Liver (tissue), 9 donors: Measurements from ENCODE around the gene KMT5B. TPM values are rescaled to one million over a fixed set of nuclear protein-coding genes. Genes with fewer than 3 reads are reported as not detected.

ENCODE experiments used
- DNase-seq: peaks from one replicate; pipeline ENCODE4 v3.0.0-alpha.2; 2017; ENCODE audit warnings: low spot score
- H3K27ac ChIP-seq, 2 donors: one replicate each; pipeline ENCODE4 v1.7.0; 2013; ENCODE audit warnings: inconsistent platforms in 2 of 2, low read length in 2 of 2, control low read depth in 1 of 2, low read depth in 1 of 2, mild to moderate bottlenecking in 1 of 2
- H3K27me3 ChIP-seq, 4 donors: one replicate each; pipeline versions ENCODE4 v1.6.1 to v1.7.0; 2013; ENCODE audit warnings: low read length in 3 of 4, inconsistent platforms in 1 of 4, mild to moderate bottlenecking in 1 of 4, moderate library complexity in 1 of 4; ENCODE audit not compliant: control insufficient read depth in 4 of 4, insufficient read depth in 4 of 4
- H3K36me3 ChIP-seq, 4 donors: one replicate each; pipeline versions ENCODE4 v1.6.1 to v1.7.0; 2013; ENCODE audit warnings: low read length in 3 of 4, mild to moderate bottlenecking in 3 of 4, low read depth in 1 of 4, moderate library complexity in 1 of 4; ENCODE audit not compliant: control insufficient read depth in 4 of 4, insufficient read depth in 3 of 4
- H3K4me1 ChIP-seq, 4 donors: one replicate each; pipeline versions ENCODE4 v1.6.1 to v1.7.0; 2013; ENCODE audit warnings: low read length in 3 of 4, mild to moderate bottlenecking in 3 of 4, moderate library complexity in 1 of 4; ENCODE audit not compliant: control insufficient read depth in 4 of 4, insufficient read depth in 4 of 4
- H3K4me3 ChIP-seq, 3 donors: one replicate each; pipeline versions ENCODE4 v1.6.1 to v1.7.0; 2013; ENCODE audit warnings: low read length in 3 of 3, control low read depth in 1 of 3, low read depth in 1 of 3, mild to moderate bottlenecking in 1 of 3
- H3K9ac ChIP-seq, 2 donors: one replicate each; pipeline ENCODE4 v1.7.0; 2013; ENCODE audit warnings: low read length in 2 of 2, mild to moderate bottlenecking in 2 of 2, moderate library complexity in 2 of 2, control low read depth in 1 of 2, low read depth in 1 of 2
- H3K9me3 ChIP-seq, 4 donors: one replicate each; pipeline versions ENCODE4 v1.6.1 to v1.7.0; 2013; ENCODE audit warnings: low read length in 3 of 4; ENCODE audit not compliant: control insufficient read depth in 4 of 4
- ATF3 ChIP-seq: IDR thresholded peaks from 2 replicates; pipeline ENCODE4 v1.6.1; 2016; ENCODE audit warnings: antibody characterized with exemption
- FOXA1 ChIP-seq: IDR thresholded peaks from 2 replicates; pipeline ENCODE4 v1.6.1; 2016; ENCODE audit warnings: antibody characterized with exemption
- FOXA2 ChIP-seq: IDR thresholded peaks from 2 replicates; pipeline ENCODE4 v1.6.1; 2016; ENCODE audit warnings: antibody characterized with exemption
- GABPA ChIP-seq, 2 donors: IDR thresholded peaks in 1 of 2; conservative IDR thresholded peaks in 1 of 2; 2 replicates each; pipeline ENCODE4 v1.6.1; 2016; ENCODE audit warnings: antibody characterized with exemption in 2 of 2, mild to moderate bottlenecking in 1 of 2, moderate library complexity in 1 of 2
- JUND ChIP-seq, 2 donors: IDR thresholded peaks; 2 replicates each; pipeline ENCODE4 v1.6.1; 2016; ENCODE audit warnings: antibody characterized with exemption in 2 of 2
- NR2F2 ChIP-seq: IDR thresholded peaks from 2 replicates; pipeline ENCODE4 v1.6.1; 2016; ENCODE audit warnings: antibody characterized with exemption
- REST ChIP-seq: IDR thresholded peaks from 2 replicates; pipeline ENCODE4 v1.6.1; 2016; ENCODE audit warnings: antibody characterized with exemption, mild to moderate bottlenecking
- RXRA ChIP-seq, 2 donors: IDR thresholded peaks; 2 replicates each; pipeline ENCODE4 v1.6.1; 2017 to 2018; ENCODE audit warnings: antibody characterized with exemption in 2 of 2, mild to moderate bottlenecking in 1 of 2
- SP1 ChIP-seq: IDR thresholded peaks from 2 replicates; pipeline ENCODE4 v1.6.1; 2018; ENCODE audit warnings: antibody characterized with exemption, mild to moderate bottlenecking
- TAF1 ChIP-seq: conservative IDR thresholded peaks from 2 replicates; pipeline ENCODE4 v1.6.1; 2016; ENCODE audit warnings: antibody characterized with exemption, mild to moderate bottlenecking
- YY1 ChIP-seq: IDR thresholded peaks from 2 replicates; pipeline ENCODE4 v1.6.1; 2016; ENCODE audit warnings: antibody characterized with exemption, mild to moderate bottlenecking
- WGBS: extraction: QIAGEN DNeasy Blood & Tissue Kit; methylation state at CpG from one replicate; pipeline ENCODE4 v1.1.7; 2013; 5-methylcytosine and 5-hydroxymethylcytosine counted together
- polyA plus RNA-seq, 2 donors: library from polyadenylated mRNA; stranded (reverse) in 1 of 2; unstranded in 1 of 2; fragments of 200-250 nt in 1 of 2; fragments of >200 nt in 1 of 2; fragmentation: Nextera tagmentation in 1 of 2; extraction: Ambion mirVana in 1 of 2; gene quantifications; one replicate each; pipeline versions ENCODE4 v1.2.1 to v1.2.3, GENCODE V29; 2013 to 2015
- total RNA-seq, 2 donors: library from RNA; depleted of rRNA; stranded (reverse); fragments of >200 nt; gene quantifications; one replicate each; pipeline ENCODE4 v1.2.3, GENCODE V29; 2014
- TF ChIP-seq, protein P1 (sequence below): IDR thresholded peaks from 2 replicates; pipeline ENCODE4 v1.6.1; 2016; ENCODE audit warnings: antibody characterized with exemption
- TF ChIP-seq, protein P2 (sequence below): fragments of 150-350 bp; IDR thresholded peaks from 2 replicates; pipeline ENCODE4 v1.5.1; 2017; ENCODE audit warnings: improper control_type of control experiment, low read depth, low read length; ENCODE audit not compliant: missing input control
- donor health status: healthy.
- donor health status: healthy.
- donor health status: healthy.
- donor health status: healthy.
- donor health status: healthy.

Gene KMT5B
- total and polyA plus RNA-seq, 4 donors, result 8.7 to 33.8 (median 14.8) TPM

GRCh38 chr11:68261006-68261405 is 47.9 kb upstream of the KMT5B start:
- WGBS, result 90% methylated on average over 15 of the region's 15 CpGs
- TF ChIP-seq, protein P1, sequence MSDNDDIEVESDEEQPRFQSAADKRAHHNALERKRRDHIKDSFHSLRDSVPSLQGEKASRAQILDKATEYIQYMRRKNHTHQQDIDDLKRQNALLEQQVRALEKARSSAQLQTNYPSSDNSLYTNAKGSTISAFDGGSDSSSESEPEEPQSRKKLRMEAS, result no peak
- TF ChIP-seq, protein P2, sequence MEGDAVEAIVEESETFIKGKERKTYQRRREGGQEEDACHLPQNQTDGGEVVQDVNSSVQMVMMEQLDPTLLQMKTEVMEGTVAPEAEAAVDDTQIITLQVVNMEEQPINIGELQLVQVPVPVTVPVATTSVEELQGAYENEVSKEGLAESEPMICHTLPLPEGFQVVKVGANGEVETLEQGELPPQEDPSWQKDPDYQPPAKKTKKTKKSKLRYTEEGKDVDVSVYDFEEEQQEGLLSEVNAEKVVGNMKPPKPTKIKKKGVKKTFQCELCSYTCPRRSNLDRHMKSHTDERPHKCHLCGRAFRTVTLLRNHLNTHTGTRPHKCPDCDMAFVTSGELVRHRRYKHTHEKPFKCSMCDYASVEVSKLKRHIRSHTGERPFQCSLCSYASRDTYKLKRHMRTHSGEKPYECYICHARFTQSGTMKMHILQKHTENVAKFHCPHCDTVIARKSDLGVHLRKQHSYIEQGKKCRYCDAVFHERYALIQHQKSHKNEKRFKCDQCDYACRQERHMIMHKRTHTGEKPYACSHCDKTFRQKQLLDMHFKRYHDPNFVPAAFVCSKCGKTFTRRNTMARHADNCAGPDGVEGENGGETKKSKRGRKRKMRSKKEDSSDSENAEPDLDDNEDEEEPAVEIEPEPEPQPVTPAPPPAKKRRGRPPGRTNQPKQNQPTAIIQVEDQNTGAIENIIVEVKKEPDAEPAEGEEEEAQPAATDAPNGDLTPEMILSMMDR, result no peak
- TF ChIP-seq NR2F2, result no peak
- TF ChIP-seq FOXA2, result no peak
- no peak for TF ChIP-seq SP1
- no peak for TF ChIP-seq JUND (IDR thresholded peaks at IDR 0.05)
- no peak for TF ChIP-seq ATF3
- no peak for TF ChIP-seq YY1
- TF ChIP-seq RXRA (IDR thresholded peaks at IDR 0.05), result no peak
- Histone ChIP-seq H3K4me1 (peaks cover 3 to 11% (median 6%) of the 10 kb centered on the region in 4 donors), H3K9me3 (no peaks in the 10 kb centered on the region), H3K9ac (no peak overlapping the region), H3K36me3 (peaks cover 11 to 49% (median 36%) of the 10 kb centered on the region in 4 donors), H3K27ac (no peak overlapping the region), H3K27me3 (no peaks in the 10 kb centered on the region), H3K4me3 (no peak overlapping the region)
- DNase-seq, result no peak

DNA sequence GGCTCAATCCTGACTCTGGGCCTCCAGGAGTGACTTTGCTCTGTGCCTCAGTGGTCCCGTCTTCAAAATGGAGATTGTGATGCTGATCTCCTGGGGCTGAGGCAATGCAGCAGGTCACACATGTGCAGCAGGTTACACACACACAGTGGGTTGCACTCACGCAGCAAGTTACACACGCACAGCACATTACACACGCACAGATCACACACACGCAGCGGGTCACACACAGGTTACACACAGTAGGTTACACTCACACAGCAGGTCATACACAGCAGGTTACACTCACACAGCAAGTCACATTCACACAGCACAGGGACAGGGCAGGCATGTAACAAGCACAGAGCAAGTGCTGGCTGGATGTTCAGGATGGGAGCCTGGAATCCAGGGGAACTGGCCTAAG is 47.4 kb upstream of the KMT5B start:
- DNase-seq, result no peak
- no peak overlapping the region for H3K27ac ChIP-seq
- TF ChIP-seq TAF1 (no peak), YY1 (no peak), ATF3 (no peak), RXRA (IDR thresholded peaks at IDR 0.05) (no peak), FOXA1 (no peak), REST (no peak), GABPA (IDR thresholded peaks at IDR 0.05 in 1 of 2, conservative IDR thresholded peaks at IDR 0.05 in 1 of 2) (no peak)
- TF ChIP-seq, protein P1, result no peak
- H3K9me3 ChIP-seq, result no peaks in the 10 kb centered on the region
- WGBS, result 98% methylated on average over 6 of the region's 6 CpGs
- no peak overlapping the region for H3K4me3 ChIP-seq
- H3K27me3 ChIP-seq, result no peaks in the 10 kb centered on the region
- peaks cover 11 to 44% (median 32%) of the 10 kb centered on the region in 4 donors for H3K36me3 ChIP-seq
- peaks cover 3 to 11% (median 6%) of the 10 kb centered on the region in 4 donors for H3K4me1 ChIP-seq
- H3K9ac ChIP-seq, result no peak overlapping the region
